Skin of body (tissue), 2 donors: Measurements from ENCODE around the gene AS3MT. TPM values are rescaled to one million over a fixed set of nuclear protein-coding genes. Genes with fewer than 3 reads are reported as not detected.

Experiments
- DNase-seq: peaks from one replicate; lab custom pipeline; 2025; lab: John Stamatoyannopoulos, UW
- total RNA-seq: library from RNA; depleted of rRNA; stranded (reverse); fragments of >200 nt; gene quantifications from one replicate; pipeline ENCODE4 v1.2.3, GENCODE V29; 2014

AS3MT gene
- total RNA-seq, 1 donor from 2014 or later = 8.9 TPM

DNA sequence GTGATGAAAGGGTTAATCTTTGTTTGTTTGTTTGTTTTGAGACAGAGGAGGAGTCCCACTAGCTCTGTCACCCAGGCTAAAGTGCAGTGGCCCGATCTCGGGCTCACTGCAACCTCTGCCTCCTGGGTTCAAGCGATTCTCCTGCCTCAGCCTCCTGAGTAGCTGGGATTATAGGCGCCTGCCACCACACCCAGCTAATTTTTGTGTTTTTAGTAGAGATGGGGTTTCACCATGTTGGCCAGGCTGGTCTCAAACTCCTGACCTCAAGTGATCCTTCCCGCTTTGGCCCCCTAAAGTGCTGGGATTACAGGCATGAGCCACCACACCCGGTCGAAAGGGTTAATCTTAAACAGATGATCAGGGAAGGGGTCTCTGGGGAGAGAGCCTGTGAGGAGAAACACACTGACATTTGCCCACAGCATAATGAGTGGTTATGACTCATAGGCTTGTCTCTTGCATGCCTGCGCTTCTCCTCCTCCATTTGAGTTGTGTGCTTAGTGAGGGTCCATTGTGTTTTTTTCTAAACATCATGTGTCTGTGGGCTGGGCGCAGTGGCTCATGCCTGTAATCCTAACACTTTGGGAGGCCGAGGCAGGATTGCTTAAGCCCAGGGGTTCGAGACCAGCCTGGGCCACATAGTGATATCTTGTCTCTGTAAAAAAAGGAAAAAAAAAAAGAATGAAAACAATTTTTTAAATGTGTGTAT, 13.4 kb upstream of the AS3MT start:
- DNase-seq = peak; percentile 69

DNA sequence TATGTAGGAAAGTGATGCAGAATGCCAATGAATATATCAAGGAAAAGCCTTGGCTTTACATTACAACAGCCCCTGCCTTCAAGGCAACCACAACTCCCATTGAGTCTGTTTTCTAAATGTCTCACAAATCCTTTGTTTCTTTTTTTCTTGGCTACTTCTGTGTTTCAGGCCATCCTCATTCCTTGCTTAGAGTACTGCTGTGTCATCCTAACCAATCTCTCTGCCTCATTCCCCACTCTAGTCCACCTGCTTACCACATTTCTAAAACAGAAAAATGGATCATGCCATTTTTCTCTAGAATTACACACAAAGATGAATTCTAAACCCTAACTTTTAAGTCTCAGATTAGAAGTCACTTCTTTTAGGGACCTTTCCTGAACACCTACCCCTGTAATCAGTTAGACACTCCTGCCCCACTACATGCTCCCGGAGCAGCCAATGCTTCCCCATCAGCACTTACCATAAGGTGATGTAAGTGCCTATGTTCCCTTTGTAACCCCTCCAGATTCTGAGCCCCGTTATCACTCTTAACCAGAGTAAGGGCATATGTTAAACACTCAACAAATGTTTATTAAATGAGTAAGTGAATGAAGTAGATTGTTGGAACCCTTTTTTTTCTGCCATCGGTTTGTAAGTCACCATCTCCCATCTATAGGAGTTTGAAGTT, 12.4 kb upstream of the AS3MT start:
- DNase-seq = no peak

DNA sequence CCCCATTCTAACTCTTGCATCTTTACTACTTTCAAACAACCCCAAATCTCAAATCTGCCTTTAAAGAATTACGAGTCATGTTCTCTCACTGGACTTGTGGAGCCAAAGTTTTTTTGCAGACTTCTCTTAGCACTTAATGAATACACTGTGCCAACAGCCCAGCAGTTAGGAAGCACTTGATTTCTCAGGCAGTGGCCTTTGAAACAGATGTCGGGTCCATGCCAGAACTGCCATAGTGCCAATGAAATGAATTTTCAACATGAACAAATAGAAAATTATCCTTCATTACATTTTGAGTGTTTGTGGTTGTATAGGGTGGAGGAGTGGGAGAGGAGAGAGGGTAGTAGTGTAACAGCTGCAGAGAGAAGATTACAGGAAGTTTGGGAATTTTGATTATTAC, 9.4 kb upstream of the AS3MT start:
- DNase-seq = no peak

DNA sequence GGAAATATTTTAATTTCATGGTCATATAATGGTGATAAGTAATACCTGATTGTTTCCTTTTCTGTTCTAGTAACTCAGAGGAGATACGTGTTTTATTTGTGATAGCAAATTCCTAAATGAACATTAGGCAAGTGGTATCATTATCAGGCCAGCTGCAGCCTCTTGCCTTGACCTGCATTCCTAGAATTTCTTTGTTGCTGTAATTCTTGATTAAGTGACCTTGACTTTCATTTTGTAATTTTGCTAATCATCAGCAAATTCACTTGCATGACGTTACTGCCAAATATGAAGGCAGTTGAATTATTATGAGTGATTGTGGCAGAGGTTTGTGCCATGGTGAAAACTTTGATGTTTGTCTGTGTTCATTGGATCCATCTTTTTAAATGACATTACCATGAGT, 5.6 kb upstream of the AS3MT start:
- no peak for DNase-seq

DNA sequence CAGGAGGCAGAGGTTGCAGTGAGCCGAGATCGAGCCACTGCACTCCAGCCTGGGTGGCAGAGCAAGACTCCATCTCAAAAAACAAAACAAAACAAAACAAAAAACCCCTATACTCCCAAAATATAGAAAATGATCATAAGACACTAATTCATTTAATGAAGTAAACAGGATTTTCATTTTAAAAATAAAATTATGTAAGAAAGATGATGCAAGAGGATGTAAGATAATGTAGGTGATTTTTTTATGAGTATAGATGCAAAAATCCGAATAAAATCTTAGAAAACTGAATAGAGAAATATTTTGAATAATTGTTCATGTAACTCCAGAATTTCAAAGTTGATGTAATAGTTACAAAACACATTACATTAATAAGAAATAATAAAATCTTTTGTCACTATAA, 3.6 kb upstream of the AS3MT start:
- no peak for DNase-seq

DNA sequence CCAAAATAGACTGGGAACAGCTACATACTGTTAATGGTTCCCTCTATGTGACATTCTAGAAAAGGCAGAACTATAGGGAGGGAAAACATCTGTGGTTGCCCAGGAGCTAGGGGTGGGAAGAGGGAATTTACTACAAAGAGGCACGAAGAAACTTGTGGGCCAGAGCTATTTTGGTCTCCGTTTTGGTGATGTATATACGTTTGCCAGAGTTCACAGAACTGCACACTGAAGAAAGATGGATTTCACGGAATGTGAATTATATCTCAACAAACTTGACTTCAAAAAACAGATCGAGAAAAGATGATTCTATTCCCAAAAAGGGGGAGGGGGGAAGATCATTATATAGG, 386 bp upstream of the AS3MT start:
- no peak for DNase-seq

DNA sequence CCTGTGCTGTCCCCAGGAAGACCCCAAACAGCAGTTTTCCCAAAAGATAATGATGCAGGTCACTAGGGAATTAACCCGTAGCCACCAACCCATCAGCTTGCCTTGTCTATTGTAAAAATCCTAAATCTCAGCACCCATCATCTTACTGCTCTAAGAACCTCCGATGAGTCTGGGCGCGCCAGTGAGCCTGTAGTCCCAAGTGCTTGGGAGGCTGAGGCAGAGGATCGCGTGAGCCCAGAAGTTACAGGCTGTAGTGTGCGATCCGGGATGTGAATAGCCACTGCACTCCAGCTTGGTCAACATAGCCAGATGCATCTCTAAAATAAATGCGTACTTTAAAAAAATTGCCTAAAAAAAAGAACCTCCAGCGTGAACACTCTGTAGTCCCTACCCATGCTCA, 951 bp downstream of the AS3MT start:
- no peak for DNase-seq

DNA sequence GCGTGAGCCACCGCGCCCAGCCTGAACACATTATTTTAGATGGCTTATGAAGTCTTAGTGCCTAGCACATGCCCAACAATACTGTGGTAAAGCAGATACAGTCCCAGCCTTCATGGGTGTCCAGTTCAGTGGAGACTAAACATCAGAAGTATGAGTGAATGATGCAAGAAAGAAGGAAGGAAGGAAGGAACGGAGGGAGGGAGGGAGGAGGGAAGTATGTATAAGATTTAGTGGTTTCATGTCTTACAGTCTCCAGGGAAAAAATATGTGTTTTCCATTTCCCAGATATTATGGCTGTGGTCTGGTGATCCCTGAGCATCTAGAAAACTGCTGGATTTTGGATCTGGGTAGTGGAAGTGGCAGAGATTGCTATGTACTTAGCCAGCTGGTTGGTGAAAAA, 2.9 kb downstream of the AS3MT start:
- no peak for DNase-seq

DNA sequence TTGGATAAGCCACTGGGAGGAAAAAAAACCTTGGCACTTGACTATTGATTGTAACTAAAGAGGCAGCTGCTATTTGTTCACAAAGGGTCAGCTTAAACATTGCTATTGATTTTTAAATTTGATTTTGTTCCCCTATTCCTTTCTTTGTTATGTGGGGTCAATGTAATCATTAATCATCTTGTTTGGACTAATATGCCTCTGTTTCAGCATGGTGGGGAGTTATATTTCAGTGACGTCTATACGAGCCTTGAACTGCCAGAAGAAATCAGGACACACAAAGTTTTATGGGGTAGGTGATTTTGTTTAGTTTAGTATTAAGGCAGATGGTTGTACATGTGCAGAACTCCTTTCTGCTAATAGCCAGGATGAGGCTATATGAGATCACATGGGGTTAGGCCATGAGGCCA, 7.5 kb downstream of the AS3MT start:
- DNase-seq = no peak

DNA sequence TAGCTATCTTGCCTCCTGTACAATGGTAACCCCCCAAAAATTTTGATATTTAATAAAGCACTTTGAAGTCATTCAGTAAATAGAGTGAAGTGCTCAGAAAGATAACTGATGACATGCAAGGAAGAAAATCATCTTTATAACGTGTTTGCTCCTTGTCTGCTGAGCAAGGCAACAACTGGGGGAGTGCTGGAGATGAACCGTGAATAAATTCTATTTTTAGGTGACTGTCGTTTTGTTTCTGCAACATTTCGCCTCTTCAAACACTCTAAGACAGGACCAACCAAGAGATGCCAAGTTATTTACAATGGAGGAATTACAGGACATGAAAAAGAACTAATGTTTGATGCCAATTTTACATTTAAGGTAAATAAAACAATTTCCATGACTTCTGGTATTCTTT, 9.4 kb downstream of the AS3MT start:
- no peak for DNase-seq

DNA sequence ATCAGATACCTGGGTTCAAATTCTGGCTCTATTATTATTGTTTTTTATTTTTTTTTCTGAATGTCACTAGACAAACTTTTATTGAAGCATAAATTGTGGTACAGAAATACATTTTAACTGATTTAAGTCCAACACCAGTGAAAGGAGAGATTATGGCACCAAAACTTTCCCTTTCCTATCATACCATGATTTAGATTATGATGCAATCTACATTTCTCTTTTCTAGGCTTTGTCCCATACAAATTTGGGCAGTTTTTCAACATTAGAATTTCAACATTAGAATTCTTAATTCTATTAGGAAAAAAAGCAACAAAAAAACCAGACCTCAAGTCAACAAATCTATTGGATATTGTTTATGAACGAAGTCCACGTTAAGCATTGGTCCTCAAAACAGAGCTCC, 11.0 kb downstream of the AS3MT start:
- DNase-seq = no peak

DNA sequence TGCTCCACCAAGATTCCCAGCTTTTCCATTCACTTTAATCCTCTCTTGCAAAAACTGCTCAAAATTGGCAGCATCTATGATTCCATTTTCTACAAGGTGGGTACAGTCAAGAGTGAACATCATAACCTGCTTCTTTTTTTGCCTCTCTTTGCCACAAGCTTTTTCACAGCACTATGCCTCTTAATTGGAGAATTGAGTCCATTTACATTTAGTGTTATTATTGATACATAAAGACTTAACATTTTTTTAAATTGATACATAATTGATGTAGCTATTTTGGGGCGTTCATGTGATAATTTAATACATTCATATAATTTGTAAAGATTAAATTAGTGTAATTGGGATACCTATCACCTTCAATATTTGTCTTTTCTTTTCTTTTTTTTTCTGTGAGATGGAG, 18.8 kb downstream of the AS3MT start:
- DNase-seq = no peak

DNA sequence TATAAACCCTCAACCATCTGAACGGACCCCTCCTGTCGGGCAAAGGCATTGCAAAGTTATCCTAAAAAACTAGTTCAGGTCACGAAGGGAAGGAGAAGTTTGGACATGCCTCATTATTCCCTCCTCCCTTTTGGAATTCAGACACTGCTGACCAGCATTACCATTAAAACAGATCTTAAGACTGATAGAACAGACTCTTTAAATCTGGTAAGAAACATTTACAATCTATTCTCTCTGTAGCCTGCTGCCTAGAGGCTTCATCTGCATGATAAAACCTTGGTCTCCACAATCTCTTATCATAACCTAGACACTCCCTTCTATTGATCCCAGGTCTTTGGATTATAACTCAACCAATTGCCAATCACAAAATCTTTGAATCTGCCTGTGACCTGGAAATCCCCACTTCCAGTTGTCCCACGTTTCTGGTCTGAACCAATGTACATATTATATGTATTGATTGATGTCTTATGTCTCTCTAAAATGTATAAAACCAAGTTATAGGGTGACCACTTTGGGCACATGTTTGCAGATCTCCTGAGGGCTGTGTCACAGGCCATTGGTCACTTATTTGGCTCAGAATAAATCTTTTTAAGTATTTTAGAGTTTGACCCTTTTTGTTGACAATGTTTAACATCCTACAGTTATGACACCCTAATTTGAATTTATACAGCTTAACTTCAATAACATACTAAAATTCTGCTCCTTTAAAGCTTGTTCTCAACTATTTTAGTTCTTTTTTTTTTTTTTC, 25.4 kb downstream of the AS3MT start:
- no peak for DNase-seq

DNA sequence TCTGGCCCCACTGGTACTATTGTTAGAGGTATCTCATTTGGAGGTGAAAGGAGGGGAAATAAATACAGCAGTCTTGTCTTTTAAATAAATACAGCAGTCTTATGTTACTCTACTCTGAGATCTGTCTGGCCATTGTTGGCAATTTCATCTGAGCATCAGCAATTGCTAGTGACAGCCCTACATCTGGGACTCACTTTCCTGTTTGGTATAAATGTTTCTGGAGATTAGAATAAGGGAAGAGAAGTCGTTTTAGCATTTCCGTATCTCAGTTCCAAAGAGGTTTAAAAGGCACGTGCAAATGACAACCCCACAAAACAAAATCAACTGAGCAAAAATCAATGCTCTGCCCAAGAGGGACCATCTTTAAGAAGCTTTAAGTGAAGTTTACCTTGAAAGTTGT, 30.7 kb downstream of the AS3MT start:
- no peak for DNase-seq

DNA sequence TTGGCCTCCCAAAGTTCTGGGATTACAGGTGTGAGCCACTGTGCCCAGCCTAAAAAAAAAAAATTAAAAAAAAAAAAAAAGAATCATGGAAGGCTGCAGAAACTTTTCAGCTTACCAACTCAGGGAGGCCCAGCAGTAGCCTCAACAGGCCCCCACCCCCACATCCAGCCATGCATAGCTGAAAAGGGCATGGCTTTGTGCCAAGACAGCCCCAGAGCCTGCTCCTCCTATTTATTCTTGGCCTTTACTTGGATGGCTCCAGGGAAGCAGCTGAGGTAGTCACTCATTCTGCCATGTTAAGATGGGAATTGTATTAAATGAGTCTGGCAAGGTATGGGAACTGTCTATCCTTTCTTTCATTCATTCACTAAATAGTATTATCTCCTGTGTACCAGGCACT, 35.1 kb downstream of the AS3MT start:
- no peak for DNase-seq

DNA sequence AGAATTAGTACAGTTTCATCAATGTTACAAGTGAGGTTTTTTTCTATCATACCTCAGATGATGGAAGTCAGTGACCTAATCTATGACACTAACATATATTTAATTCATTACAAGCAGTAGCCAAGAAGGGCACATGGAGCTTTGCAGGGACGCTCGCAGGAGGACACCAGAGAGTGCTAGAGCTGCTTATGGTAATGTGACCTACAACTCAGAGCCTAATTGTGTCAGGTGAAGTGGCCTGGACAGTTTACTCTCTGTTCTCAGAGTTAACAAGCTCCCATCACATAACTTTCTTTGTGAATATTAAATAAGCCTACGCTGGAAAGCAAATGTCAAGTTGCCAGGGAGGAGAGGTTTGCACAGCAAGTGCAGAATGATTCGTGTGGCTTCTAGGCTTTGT, 37.2 kb downstream of the AS3MT start:
- DNase-seq = no peak

DNA sequence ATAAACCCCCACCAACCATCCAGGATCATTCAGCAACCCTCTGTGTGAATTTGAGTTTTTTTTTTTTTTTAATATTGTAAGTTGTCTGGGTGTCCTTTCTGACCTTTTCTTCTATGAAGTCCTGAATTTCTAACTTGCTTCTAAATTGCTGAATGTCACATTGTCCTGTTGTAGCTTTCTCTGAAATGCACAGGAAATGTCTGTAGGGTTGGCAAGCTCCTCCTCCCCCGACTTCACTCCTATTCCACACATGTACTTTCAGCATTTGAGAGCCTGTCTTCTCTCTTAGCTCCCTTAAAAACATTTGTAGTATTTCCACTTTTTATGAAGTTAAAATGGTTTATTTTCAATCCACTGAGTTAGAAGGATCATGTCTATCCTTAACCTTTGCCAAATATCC, 45.5 kb downstream of the AS3MT start:
- no peak for DNase-seq

DNA sequence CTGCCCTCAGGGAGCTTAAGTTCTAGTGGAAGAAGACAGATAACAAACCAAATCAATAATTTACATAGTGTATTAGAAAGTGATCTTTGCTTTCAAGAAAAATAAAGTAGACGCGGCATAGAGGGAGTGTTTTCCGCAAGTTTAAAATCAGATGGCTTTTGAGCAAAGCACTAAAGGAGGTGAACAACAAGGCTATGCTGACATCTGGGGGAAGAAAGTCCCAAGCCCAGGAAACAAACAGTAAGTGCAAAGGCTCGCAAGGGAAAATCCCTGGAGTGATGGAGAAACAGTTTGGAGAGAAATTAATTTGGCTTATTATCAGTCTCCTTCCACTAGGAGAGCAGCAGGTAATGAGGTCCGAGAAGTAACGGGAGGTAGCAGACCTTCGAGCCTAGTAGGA, 46.9 kb downstream of the AS3MT start:
- no peak for DNase-seq

DNA sequence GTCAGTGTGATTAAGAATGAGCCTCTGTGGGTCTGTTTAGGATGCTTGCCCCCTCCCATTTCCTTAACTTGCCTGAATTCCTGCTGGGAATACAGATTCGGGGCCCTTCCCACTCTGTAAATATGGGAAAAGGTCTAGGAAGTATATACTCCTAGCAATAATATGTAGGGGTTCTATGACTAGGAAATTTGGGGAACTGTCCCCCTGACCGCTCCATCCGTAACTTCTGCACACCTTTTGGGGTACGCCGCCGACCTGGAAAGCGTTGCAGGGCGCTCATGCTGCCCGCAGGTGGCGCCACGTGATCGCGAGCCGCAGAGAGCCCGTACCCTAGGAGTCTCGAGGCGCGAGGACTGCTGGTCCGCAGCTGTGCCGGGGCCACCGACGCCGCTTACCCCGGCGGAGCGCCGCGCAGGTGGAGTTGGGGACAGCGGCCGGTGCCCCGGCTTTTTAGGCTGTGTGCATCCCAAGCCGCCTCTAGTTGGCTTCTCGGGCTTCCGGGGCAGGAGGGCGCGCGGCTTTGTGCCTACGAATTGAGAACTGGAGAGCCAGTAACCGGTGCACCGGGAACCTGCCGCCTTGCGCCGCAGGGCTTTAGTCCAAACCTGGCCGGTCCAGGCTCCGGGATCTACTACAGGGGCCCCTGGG, 48.2 kb downstream of the AS3MT start:
- DNase-seq = peak; percentile 69

DNA sequence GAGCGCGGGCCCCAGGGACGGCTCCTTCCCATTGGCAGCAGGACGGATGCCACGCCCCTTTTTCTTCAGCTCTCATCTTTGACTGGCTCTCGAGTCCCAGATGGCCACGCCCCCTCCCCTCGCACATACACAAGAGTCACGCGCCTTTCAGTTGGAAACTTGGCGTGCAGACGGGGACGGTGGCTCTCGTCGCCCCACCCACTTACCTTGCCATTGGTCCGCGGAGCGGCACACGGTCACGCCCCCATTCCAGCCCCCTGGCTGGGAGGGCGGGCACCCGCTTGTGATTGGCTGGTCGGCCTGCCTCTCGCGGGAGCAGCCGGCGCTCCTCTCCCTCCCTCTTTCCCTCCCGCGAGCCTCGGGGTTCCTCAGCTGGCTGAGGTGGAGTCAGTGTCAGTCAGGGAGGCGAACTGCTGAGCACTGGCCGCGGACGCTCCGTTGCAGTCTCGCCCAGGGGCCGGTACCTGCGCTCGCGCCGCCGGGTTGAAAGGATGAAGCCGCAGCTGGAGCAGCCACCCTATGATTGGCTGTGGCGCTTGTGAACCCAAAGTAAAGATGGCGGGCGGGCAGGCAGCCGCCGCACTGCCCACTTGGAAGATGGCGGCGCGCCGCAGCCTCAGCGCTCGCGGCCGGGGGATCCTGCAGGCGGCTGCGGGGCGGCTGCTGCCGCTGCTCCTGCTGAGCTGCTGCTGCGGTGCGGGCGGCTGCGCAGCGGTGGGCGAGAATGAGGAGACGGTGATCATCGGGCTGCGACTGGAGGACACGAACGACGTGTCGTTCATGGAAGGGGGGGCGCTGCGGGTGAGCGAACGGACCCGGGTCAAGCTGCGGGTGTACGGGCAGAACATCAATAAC, 48.9 kb downstream of the AS3MT start, which contains the start of gene CNNM2:
Gene CNNM2 (plus strand): TSS at position 333 of the 855 bp plus-strand sequence. CDS start 187 bp downstream, at position 520.
- peak; percentile 99 for DNase-seq

DNA sequence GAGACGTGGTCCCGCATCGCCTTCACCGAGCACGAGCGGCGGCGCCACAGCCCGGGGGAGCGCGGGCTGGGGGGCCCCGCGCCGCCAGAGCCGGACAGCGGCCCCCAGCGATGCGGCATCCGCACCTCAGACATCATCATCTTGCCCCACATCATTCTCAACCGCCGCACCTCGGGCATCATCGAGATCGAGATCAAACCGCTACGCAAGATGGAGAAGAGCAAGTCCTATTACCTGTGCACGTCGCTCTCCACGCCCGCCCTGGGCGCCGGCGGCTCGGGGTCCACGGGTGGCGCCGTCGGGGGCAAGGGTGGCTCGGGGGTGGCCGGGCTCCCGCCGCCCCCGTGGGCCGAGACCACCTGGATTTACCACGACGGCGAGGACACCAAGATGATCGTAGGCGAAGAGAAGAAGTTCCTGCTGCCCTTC, 49.6 kb downstream of the AS3MT start:
- DNase-seq = no peak
